GM20431 (cell line): ENCODE measurements around the gene MPP2.
"Not testable (repeated sequence)": the region's sequence is repeated elsewhere in the genome, so short reads cannot be mapped to it uniquely, and the experiment has no call there.

Experiments used
- in situ Hi-C: fragments of 300-500 bp; cut with MseI, MboI; formaldehyde crosslinking; loops from one replicate; pipeline ENCODE4 v1.15.0; 2020; ENCODE audit warnings: low sequenced_read_pairs; ENCODE audit not compliant: unreplicated experiment

Gene MPP2

DNA sequence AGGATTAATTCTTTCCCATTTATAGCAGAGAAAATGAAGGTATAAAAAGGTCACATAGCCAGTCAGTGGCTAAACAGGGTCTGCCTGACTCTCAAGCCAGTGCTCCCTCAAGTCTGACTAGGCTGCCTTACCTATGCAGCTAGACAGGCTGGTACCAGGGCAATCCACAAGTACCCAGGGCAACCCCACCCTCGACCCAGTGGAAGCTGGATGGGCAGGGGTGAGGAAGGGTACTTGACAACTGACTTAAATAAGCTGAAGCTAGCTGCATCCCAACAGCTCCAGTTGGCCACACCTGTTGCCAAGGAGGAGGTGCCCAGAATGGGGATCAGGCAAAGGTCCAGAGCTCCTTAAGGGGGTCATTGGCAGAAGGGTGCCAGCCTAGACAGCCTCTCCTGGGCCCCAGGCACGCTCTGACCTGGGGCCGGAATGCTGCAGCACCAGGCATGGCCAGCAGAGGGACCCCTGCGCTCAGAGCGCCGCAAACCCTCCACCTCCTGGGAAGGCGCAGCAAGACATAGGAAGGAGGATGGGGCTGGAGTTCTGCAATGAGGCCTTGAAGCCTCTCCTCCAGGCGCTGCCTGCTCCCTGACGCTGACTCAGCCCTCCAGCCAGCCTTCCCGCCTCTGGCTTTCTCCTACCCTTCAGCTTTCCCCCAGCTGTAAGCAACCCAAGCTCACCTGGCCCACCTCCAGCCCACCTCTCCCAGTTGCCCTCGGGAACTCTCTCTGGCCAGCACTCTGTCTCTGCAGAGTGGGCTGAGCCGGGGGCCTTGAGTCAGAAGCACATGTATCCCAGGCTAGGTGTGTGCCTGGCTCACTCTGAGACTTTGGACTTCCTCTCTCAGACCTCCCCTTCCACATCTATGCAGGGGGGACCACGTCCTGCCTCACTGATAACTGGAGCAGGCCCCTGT is 28.8 kb downstream of the MPP2 start:
- in situ Hi-C loops, result no loop called here

DNA sequence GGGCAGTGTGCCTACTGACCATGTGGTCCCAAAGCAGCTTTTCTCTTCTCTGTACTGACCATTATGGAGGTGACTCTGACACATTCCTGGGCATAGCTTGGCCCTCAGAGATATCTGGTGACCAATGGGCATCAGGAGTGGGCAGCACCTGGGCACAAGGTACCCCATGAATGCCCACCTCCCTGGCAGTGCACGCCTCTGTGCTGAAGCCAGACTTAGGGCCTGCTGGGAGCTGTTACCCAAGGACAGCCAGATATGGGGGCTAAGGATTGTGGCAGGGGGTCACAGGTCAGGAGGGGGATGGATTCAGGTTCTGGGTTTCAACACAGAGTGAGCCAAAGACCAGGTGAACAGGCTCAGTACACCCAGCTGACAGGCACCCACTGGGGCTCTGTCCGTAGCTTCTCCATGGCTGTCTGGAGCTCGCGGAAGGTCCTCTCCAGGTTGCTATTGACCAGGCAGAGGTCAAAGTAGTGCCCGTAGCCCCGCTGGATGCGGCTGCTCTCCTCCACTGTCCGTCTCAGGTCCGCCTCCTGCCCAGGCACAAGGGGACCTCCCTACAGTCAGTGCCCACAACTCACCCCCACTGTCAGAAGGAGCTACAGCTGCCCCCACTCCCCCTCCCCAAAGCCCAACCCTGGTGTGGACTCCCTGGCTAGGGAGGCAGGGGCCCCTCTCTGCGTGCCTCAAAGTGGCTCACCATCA is 29.7 kb downstream of the MPP2 start:
- in situ Hi-C loops, result no loop called here

DNA sequence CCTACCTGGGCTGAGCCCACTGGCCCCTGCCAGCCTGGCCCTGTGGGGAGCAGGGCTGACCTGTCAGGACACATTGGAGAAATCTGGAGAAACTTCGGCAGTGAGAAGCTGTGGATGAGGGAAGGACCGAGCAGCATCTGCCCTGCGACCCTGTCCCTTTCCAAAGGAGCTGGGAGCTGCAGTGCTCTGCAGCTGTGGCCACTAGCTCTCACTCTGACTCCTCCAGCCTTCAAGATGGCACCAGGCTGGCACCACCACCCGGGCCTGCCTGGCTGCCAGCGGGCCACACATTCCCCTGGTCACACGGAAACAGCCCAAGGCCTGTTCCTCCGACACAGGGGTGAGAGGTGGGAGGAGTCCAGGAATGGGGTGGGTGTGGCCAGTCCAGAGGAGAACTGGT is 30.3 kb downstream of the MPP2 start:
- in situ Hi-C loops, result no loop called here

DNA sequence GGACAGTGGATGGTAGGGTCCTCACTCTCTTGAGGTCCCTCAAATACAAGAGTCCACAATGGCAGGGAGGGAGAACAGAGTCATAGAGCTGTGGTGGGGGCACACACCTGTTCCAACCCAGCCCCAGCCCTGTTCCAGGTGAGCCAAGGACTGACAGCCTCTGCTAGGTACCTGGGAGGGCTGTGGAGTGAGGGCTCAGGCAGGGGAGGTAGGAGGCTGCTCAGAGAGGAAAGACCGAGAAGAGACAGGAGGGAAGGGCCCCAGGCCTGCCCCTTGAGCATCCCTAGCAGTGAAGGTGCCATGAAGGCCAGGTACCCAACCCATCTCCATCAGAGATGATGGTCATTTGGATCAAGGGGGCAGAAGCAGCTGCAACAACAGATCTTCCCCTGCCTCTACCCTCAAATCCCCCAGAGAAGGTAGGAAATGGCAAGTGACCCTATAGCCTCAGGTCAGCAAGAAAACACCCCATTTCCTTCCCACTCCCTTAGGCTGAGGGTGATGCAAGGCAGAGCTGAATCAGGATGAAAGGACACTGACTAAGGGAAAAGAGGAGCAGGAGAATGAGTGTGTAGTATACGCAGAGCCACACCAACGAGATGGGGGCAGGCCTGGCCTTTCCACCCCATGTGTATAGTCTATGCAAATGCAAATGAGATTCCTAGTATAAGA is 31.7 kb downstream of the MPP2 start:
- in situ Hi-C loops, result no loop called here

DNA sequence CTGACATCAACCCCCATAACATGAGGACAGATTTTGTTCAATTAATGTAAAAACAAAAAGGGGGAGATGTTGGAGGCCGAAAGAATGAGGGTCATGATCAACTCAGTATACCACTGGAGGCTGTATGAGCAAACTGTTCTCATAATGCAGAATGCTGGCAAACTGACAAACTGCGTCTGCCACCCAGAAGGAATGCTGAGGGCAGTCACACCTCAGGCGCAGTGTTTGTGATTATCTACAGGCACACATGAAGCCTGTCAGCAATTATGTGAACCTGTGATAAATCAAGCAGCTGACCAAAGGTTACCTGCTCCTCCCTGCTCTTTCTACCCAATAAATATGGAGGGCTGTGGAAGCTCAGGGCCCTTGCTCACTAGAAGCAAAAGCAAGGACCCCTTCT is 33.0 kb downstream of the MPP2 start:
- in situ Hi-C loops, result no loop called here

DNA sequence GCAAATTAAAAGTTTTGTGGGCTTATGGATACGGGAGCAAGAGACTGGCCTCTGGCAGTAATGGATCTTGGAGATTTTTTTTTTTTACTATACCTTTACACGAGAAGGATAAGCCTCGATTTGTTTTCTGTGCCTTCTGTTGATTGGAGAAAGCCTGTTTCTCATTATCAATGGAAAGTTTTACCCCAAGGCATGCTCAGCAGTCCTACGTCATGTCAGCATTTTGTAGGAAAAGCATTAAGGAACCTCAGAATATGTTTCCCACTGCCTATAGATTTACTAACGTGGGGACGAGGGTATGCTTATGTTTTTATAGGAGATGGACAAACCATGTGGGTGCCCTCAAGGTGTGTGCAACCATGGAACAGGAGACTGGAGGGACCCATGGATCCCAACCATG is 33.5 kb downstream of the MPP2 start:
- in situ Hi-C loops, result no loop called here

DNA sequence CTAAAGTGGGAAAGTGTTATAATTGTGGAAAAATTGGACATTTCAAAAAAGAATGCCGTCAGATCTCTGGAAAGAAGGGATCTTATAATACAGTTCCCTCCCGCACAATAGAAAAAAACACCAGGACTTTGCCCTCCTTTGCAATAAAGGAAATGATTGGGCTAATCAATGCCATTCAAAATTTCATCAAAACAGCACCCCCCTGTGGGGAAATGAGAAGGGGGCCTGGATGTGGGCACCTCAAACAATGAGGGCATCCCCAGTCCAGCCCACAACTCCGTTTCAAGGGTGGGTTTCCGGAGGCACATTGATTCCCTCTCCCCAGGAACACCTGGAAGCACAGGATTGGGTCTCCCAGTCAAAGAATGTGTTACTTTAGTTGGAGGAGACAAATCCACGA is 34.2 kb downstream of the MPP2 start:
- in situ Hi-C loops, result no loop called here

DNA sequence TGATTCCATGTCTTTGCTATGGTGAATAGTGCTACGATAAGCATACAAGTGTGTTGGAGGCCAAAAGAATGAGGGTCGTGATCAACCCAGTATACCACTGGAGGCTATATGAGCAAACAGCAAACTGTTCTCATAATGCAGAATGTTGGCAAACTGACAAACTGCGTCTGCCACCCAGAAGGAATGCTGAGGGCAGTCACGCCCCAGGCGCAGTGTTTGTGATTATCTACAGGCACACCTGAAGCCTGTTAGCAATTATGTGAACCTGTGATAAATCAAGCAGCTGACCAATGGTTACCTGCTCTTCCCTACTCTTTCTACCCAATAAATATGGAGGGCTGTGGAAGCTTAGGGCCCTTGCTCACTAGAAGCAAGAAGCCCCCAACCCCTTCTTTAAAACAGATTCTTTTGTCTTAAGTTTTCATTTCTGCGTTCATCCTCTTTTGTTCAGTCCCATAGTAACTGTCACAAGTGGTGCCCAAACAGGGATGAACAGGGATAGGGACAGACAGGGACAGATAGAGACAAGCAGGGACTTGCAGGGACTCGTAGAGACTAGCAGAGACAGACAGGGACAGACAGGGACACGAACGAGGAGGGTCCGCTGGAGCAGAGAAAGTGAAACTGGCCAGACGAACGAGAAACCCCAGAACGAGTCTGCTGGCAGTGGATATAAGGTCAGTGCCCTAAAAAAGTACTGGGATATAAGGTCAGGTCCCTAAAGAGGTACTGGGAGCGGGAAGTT is 35.2 kb downstream of the MPP2 start:
- in situ Hi-C loops, result no loop called here

DNA sequence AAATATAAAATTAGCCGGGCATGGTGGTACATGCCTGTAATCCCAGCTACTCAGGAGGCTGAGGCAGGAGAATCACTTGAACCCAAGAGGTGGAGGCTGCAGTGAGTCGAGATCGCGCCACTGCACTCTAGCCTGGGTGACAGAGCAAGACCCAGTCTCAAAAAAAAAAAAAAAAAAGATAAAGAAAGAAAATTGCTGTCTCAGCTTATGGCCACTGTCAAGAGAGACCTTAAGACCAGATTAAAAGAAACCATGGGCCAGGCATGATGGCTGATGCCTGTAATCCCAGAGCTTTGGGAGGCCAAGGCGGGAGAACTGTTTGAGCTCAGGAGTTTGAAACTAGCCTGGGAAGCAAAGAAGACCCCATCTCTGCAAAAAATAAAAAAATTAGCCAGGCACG is 38.3 kb downstream of the MPP2 start:
- in situ Hi-C loops, result not testable (repeated sequence)

DNA sequence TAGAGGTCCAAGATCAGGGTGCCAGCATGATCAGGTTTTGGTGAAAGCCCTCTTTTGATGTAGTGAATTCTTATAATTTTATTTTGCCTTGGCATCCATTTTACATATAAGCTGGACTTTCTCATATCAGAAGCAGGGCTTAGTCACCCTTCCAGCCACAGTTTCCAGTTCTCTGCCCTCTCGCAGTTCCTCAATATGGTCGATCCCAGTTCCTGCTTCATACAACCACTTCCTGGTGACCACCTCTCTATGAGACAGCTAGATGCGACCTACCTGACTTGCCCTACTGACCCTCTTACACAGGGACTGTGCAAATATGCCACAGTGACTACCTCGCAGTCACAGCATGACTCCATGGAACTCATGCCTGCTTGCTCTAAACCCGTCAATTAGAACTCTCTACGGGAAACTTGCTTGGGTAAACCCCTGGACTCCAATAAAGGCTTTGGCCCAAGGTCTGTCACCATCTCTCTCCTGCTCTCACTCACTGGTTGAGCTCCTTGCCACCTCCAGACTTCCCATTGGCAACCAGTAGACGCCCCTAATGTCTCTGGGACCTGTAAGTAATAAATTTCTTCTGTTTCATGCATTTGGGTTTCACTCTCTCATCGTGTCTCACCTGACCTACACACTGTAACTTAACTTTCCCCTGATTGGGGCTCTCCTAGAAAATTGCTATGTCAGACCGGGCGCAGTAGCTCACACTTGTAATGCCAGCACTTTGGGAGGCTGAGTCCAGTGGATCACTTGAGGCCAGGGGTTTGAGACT is 38.9 kb downstream of the MPP2 start:
- in situ Hi-C loops, result no loop called here

DNA sequence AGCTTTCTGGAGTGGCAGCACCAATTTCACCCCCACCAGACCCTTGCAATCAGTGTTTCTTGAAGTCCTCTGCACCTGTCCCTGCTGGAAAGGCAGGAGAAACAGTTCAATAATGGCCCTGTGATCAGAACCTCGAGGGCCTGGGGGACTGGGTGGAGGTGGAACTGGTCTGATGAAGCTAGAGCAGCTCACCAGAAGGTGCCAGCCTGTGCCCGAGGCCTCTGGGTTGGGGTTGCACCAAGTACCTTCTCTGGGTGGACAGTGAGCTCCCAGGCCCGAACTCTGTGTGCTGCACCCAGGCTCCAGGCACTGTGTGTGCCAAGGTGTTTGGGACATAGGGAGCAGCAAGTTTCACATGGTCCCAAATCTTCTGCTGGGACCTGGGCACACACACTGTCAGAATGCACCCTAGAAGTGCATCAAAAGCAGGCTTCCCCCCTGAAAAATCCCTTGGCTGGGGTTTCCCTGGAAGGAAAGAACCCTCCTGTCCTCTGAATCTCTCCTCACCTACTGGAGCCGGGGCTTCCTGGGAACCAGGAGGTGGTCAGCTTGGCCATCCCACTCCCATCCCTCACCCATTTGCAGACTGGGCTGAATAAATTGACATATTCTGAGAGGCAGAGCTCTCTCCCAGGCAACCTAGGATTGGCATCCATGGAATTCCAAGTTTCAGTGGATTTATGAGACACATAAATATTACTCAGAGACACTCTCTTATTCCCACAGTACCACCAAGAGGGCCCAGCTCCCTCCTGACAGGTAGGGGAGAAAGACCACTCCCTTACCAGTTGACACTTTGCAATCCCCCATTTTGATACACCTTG is 43.0 kb downstream of the MPP2 start:
- in situ Hi-C loops, result no loop called here

DNA sequence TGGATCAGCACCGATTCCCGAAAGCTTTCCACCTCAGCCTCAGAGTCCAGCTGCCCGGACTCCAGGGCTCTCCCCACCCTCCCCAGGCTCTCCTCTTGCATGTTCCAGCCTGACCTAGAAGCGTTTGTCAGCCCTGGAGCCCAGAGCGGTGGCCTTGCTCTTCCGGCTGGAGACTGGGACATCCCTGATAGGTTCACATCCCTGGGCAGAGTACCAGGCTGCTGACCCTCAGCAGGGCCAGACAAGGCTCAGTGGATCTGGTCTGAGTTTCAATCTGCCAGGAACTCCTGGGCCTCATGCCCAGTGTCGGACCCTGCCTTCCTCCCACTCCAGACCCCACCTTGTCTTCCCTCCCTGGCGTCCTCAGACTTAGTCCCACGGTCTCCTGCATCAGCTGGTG is 45.4 kb downstream of the MPP2 start:
- in situ Hi-C loops, result no loop called here

DNA sequence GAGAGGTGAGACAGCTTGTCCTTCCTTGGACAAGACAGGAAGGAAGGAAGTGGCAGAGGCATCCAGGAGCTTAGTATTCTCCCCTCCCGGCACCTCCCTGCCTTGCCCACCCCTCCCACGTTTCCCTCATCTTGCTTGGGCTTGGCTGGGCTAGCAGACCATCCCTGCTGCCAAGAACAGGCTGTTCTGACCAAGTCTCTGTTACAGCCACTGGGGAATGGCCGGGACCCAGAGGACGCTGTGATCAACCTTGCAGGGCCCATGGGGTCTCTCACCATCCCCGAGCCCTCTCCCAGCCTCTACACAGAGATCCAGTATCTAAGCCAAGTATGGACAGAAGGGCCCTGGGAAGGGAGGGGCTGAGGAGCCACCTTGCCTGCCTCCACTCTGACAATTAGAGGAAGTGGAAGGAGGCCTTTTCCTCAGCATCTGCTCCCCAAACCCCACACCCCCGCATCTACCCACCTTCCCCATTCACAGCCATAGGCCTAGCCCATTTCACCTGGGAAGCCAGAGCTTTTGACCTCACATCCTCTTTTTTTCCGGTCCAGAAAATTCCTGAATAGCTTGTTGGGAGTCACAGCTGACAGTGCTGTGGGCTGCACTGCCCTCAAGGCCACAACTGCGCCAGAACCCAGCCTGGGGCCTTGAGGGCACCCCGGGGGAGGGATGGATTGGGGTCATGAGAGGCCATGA is 46.3 kb downstream of the MPP2 start:
- in situ Hi-C loops, result no loop called here

DNA sequence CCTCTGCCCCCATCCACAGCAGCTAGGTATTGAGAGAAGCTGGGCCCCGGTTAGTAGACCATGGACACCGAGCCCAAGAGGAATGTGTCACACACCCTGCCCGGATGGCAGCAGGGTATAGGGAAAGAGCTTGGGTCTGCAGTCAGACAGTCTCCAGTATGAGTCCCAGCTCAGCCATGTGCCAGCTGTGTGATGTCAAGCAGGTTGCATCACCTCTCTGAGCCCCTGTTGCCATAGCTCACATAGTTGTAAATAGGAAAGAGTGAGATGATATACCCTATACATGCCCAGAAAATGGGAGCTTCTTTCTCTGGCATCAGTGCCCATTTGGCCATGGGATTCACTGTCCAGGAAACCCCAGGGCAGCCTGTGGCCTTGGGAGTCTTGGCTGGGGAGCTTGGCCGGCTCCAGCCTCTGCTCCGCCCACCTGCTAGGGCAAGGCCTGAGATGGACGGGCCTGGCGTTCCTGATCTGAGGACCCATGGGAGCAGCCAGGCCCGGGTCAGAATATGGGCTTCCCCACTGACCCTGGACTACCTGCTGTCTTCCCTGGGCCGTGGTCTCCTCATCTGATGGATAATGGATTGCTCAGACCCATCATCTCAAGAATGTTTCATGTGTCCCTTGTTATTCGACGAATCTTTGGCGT is 47.1 kb downstream of the MPP2 start:
- in situ Hi-C loops, result no loop called here

DNA sequence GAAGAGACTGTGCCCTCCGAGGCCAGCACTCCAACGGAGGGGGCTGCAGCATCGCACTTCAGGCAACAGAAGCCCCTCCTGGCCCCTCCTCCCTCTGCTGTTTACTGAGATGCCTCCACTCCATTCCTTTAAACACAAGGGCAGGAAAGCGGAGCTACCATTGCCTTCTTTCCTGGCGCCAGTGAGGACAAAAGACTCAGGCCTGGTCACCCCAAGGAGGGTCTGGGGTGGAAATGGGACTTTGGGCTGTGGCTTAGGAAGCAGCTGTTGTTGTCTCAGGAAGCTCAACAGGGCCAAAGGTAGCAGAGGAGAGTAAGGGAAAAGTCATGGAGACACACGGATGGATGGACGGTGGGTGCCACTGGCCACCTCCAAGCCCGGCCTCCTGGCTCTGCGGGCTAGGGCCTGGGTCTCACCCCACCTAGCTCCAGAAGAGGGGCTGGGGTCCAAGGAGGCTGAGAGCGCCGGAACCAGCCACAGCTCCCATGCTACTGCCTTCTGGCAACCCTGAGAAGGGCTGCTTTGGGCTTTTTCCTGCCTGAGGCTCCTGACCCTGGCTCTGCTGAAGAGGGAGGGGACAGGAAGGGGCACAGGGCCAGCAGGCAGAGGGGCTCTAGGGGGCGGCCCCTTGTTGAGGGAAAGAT is 49.3 kb downstream of the MPP2 start:
- in situ Hi-C loops, result no loop called here

DNA sequence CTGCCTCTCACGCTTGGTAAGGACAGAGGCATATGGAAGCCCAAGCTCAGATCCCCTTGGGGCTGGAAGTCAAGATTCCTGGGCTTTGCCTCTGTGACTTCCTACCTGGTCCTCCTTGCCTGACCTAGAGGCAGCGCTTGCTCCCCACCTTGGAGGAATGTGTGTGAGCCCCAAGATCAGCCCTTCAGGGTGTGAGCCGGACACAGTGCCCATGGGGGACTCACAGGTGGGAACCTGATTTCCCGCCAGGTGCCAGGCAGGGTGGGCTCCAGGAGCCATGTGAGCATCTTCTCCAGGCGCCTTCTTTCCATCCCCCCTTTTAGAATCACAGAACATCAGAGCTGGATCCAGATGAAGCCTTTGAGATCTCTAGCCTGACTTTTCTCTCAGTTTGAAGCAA is 50.2 kb downstream of the MPP2 start:
- in situ Hi-C loops, result no loop called here

DNA sequence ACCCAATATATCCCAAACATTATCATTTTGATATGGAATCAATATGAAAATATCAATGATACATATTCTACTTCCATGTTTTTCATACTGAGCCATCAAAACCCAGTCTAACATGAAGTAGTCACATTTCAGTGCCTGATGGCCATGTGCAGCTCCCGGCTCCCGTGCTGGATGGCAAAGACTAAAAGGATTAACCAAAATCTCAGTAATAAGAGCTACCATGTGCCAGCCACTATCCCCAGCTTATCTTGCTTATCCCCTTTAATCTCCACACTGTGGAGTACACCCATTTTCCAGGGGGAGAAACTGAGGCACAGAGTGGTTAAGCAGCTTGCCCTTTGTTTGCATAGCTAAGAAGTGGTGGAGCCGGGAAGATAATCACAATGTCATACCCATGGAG is 51.2 kb downstream of the MPP2 start:
- in situ Hi-C loops, result no loop called here
